Keratinocyte (primary cell): ENCODE results near the gene FBXO31. TPM values are rescaled to one million over a fixed set of nuclear protein-coding genes. Genes with fewer than 3 reads are reported as not detected.

Experiments used
- DNase-seq: peaks from one replicate; pipeline ENCODE4 v3.0.0-alpha.2; 2011; ENCODE audit warnings: low read depth, missing footprints, low spot score
- FAIRE-seq: peaks from 2 replicates; lab custom pipeline; 2011; peaks lifted over from hg19 to GRCh38; lab: Jason Lieb, UNC
- H2AFZ ChIP-seq: 2 replicates; pipeline ENCODE4 v1.6.0; 2012; ENCODE audit warnings: low read length, control low read depth, inconsistent platforms; ENCODE audit not compliant: control insufficient read depth
- H3K27ac ChIP-seq: 2 replicates; pipeline ENCODE4 v1.5.1; 2011; ENCODE audit warnings: low read length; ENCODE audit not compliant: control insufficient read depth, insufficient read depth
- H3K27me3 ChIP-seq: 3 replicates; pipeline ENCODE4 v1.6.0; 2011; ENCODE audit warnings: low read length; ENCODE audit not compliant: control insufficient read depth, insufficient read depth; ENCODE audit errors: extremely low read depth
- H3K36me3 ChIP-seq, 2 experiments: 2 replicates in 1 of 2; 3 replicates in 1 of 2; pipeline ENCODE4 v1.5.1; 2011; ENCODE audit warnings: low read length in 2 of 2, mild to moderate bottlenecking in 1 of 2; ENCODE audit not compliant: control insufficient read depth in 2 of 2, insufficient read depth in 2 of 2; ENCODE audit errors: extremely low read depth in 1 of 2
- H3K4me1 ChIP-seq: 3 replicates; pipeline ENCODE4 v1.5.1; 2011; ENCODE audit warnings: low read length; ENCODE audit not compliant: control insufficient read depth, insufficient read depth; ENCODE audit errors: extremely low read depth
- H3K4me2 ChIP-seq: 3 replicates; pipeline ENCODE4 v1.6.0; 2011; ENCODE audit warnings: low read depth, low read length; ENCODE audit not compliant: control insufficient read depth, insufficient read depth; ENCODE audit errors: extremely low read depth
- H3K4me3 ChIP-seq, 3 experiments: fragments of 200-600 bp in 1 of 3; sonication (generic) in 1 of 3; 2 replicates in 2 of 3; 3 replicates in 1 of 3; pipeline ENCODE4 v1.5.1; 2011 to 2016; ENCODE audit warnings: low read length in 3 of 3, mild to moderate bottlenecking in 3 of 3, control low read depth in 2 of 3, inconsistent platforms in 1 of 3, low read depth in 1 of 3, mixed read lengths in 1 of 3, mixed run types in 1 of 3, moderate library complexity in 1 of 3; ENCODE audit not compliant: control insufficient read depth in 2 of 3, insufficient read depth in 2 of 3; ENCODE audit errors: extremely low read depth in 1 of 3
- H3K79me2 ChIP-seq: 2 replicates; pipeline ENCODE4 v1.6.0; 2012; ENCODE audit warnings: low read length; ENCODE audit not compliant: control insufficient read depth, insufficient read depth
- H3K9ac ChIP-seq: 3 replicates; pipeline ENCODE4 v1.6.0; 2011; ENCODE audit warnings: low read length; ENCODE audit not compliant: control insufficient read depth, insufficient read depth; ENCODE audit errors: extremely low read depth
- H3K9me1 ChIP-seq: 3 replicates; pipeline ENCODE4 v1.6.0; 2011; ENCODE audit warnings: low read length; ENCODE audit not compliant: control insufficient read depth, insufficient read depth; ENCODE audit errors: extremely low read depth
- H3K9me3 ChIP-seq: 2 replicates; pipeline ENCODE4 v1.5.1; 2012; ENCODE audit warnings: low read depth, low read length; ENCODE audit not compliant: control insufficient read depth
- H4K20me1 ChIP-seq: 3 replicates; pipeline ENCODE4 v1.6.0; 2011; ENCODE audit warnings: low read length; ENCODE audit not compliant: control insufficient read depth, insufficient read depth; ENCODE audit errors: extremely low read depth
- EZH2 ChIP-seq: IDR thresholded peaks from one replicate; pipeline ENCODE4 v1.6.1; 2012; ENCODE audit warnings: inconsistent platforms, mild to moderate bottlenecking, low read length, moderate library complexity
- dilution Hi-C: fragments of 300-500 bp; cut with MboI; formaldehyde crosslinking; loops from one replicate; pipeline ENCODE4 v1.7.0; 2020; ENCODE audit warnings: low sequenced_read_pairs; ENCODE audit not compliant: extremely low pct_ligation_motif_present
- polyA plus RNA-seq, 5 experiments: library from polyadenylated mRNA; depleted of rRNA in 3 of 5; stranded (reverse) in 3 of 5; stranded (forward) in 1 of 5; unstranded in 1 of 5; fragments of >200 nt; gene quantifications; 1 replicate in 1 of 5; 2 replicates in 3 of 5; 3 replicates in 1 of 5; pipeline versions ENCODE4 v1.2.1 to v1.2.3, GENCODE V29; 2011 to 2012; ENCODE audit warnings: missing spikeins in 2 of 5, low read depth in 1 of 5, low replicate concordance in 1 of 5
- TF ChIP-seq, protein P1 (sequence below), 3 experiments: IDR thresholded peaks in 1 of 3; conservative IDR thresholded peaks in 1 of 3; optimal IDR thresholded peaks in 1 of 3; 2 replicates in 2 of 3; 3 replicates in 1 of 3; pipeline versions ENCODE3 to v1.5.1; 2011; ENCODE audit warnings: low read length in 3 of 3, mild to moderate bottlenecking in 3 of 3, moderate library complexity in 2 of 3, control low read depth in 1 of 3, inconsistent platforms in 1 of 3; ENCODE audit not compliant: insufficient read depth in 2 of 3; ENCODE audit errors: extremely low read depth in 1 of 3

FBXO31 gene
- polyA plus RNA-seq, 1 donor (not counting 4 experiments of a cell fraction or from before 2014, with no cell fraction given), result 17.0 TPM

DNA sequence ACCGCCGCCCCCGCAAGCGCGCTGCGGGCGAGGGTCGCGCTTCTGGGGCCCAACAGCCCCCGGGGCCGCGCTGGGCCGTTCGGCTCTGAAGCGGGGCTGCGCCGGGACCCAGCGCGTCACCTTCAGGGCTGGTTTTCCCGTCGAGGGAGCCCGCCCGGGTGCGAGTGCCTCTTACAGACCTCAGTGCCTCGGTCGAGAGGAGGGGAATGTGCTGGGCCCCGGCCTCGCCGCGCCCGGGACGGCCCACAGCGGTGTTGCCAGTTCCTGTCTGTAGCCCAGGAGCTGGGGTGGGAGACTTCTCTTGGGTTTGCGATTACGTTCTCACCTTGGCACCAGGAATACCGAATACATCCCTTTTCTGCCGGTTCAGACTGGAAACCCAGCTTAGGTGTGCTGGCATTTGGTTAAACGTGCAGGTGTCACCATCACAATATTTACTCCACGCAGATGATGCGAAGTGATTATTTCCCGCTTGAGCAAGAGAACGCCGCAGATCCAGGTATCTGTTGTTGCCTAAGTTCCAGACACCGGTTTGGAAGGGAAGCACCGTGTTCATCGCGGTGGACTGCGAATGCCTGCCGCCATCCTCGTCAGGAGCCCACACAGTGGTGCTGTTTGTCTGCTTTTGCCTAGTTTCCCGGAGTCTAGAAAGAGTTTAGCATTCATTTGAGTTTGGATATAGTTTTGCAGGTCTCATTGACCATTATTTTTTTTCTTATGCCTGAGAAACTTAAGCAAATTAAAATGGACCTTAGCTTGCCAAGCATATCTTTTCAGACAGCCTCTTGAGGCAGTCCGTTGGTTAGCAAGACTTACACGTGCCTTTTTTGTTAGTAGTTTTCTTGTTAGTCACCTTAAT is 9.5 kb upstream of the FBXO31 start:
- Histone ChIP-seq H3K9me1 (peaks cover 3% of the 10 kb centered on the region), H3K27ac (peak overlapping the region; percentile 84), H4K20me1 (peaks cover 16% of the 10 kb centered on the region), H2AFZ (no peak overlapping the region), H3K4me2 (peak overlapping the region; percentile 93), H3K27me3 (no peaks in the 10 kb centered on the region), H3K9me3 (no peaks in the 10 kb centered on the region), H3K36me3 (peaks cover 0 to 6% of the 10 kb centered on the region in 2 experiments), H3K4me1 (peaks cover 26% of the 10 kb centered on the region), H3K9ac (peak overlapping the region; percentile 88), H3K79me2 (peaks cover 56% of the 10 kb centered on the region), H3K4me3 (peak overlapping the region; percentile 84 to 100 (median 89))
- FAIRE-seq, result no peak
- no peak for TF ChIP-seq EZH2
- TF ChIP-seq, protein P1, sequence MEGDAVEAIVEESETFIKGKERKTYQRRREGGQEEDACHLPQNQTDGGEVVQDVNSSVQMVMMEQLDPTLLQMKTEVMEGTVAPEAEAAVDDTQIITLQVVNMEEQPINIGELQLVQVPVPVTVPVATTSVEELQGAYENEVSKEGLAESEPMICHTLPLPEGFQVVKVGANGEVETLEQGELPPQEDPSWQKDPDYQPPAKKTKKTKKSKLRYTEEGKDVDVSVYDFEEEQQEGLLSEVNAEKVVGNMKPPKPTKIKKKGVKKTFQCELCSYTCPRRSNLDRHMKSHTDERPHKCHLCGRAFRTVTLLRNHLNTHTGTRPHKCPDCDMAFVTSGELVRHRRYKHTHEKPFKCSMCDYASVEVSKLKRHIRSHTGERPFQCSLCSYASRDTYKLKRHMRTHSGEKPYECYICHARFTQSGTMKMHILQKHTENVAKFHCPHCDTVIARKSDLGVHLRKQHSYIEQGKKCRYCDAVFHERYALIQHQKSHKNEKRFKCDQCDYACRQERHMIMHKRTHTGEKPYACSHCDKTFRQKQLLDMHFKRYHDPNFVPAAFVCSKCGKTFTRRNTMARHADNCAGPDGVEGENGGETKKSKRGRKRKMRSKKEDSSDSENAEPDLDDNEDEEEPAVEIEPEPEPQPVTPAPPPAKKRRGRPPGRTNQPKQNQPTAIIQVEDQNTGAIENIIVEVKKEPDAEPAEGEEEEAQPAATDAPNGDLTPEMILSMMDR (optimal IDR thresholded peaks at IDR 0.05 in 1 of 3, IDR thresholded peaks at IDR 0.05 in 1 of 3, conservative IDR thresholded peaks at IDR 0.05 in 1 of 3; ENCODE audit: extremely low read depth in 1 of 3, insufficient read depth in 2 of 3, low read length in 3 of 3), result peak in 2 of 3 experiments; percentile 16 to 49
- dilution Hi-C loops, result no loop called here
- DNase-seq, result no peak

DNA sequence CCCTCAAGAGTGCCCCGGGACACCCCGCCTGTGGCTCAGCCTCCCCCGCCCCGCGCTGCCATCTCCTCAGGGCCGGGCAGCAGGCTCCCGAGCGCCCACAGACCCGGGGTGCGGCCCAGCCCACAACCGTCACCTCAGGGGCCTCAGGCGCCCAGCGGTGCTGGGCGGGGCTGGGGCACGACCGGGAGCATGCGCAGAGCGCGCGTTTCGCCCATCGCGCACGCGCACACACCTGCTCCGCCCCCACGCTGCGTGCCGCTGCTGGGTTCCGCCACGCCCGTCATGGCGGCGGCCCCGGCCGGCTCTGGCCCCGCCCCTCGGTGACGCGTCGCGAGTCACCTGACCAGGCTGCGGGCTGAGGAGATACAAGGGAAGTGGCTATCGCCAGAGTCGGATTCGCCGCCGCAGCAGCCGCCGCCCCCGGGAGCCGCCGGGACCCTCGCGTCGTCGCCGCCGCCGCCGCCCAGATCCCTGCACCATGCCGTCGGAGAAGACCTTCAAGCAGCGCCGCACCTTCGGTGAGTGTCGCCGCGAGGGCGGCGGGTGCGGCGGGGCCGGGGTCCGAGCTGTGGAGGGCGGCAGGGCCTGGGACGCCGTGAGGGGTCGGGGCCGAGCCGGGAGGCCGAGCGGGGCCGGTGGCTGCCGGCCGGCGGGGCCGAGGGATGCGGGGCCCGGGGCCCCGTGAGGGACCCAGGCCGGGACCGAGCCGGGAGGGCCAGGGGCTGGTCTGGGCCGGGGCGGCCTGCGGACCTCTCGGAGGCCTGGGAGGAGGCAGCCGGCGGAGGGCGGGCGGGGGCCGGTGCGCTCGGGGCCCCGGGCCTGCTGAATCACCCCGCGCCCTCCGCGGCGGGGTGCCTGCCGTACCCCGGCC is 8.6 kb upstream of the FBXO31 start, which contains the start of gene MAP1LC3B:
Gene MAP1LC3B, plus strand, starts transcription at position 387 of the 871 bp plus-strand sequence. Its CDS starts 92 bp downstream, at position 479.
- FAIRE-seq (no peak), DNase-seq (peak; percentile 85)
- Histone ChIP-seq H3K9me3 (no peaks in the 10 kb centered on the region), H3K79me2 (peaks cover 48% of the 10 kb centered on the region), H3K36me3 (peaks cover 0 to 6% of the 10 kb centered on the region in 2 experiments), H3K9ac (peak within 1 kb of the TSS; percentile 88), H2AFZ (peak within 1 kb of the TSS; percentile 20), H3K27me3 (no peaks in the 10 kb centered on the region), H3K27ac (peak within 1 kb of the TSS; percentile 88), H3K9me1 (peaks cover 3% of the 10 kb centered on the region), H3K4me3 (peak within 1 kb of the TSS; percentile 84 to 100 (median 89)), H3K4me2 (peak within 1 kb of the TSS; percentile 93), H4K20me1 (peaks cover 16% of the 10 kb centered on the region), H3K4me1 (peaks cover 31% of the 10 kb centered on the region)
- TF ChIP-seq, protein P1 (optimal IDR thresholded peaks at IDR 0.05 in 1 of 3, IDR thresholded peaks at IDR 0.05 in 1 of 3, conservative IDR thresholded peaks at IDR 0.05 in 1 of 3; ENCODE audit: extremely low read depth in 1 of 3, insufficient read depth in 2 of 3, low read length in 3 of 3), result no peak
- no peak for TF ChIP-seq EZH2
- dilution Hi-C loops, result no loop called here
